HepG2 (cell line): ENCODE results near the gene B3GNT9. TPM values are rescaled to one million over a fixed set of nuclear protein-coding genes. Genes with fewer than 3 reads are reported as not detected.

Experiments used
- DNMT1 ChIP-seq: sonication (generic); formaldehyde crosslinking; IDR thresholded peaks from 2 replicates; pipeline ENCODE4 v1.5.1; 2020; ENCODE audit warnings: mild to moderate bottlenecking, missing genetic modification reagents
- MTA3 ChIP-seq: sonication (generic); formaldehyde crosslinking; IDR thresholded peaks from 2 replicates; pipeline ENCODE4 v1.4.0; 2020; ENCODE audit warnings: missing genetic modification reagents
- NR3C1 ChIP-seq: sonication (generic); formaldehyde crosslinking; IDR thresholded peaks from 2 replicates; pipeline ENCODE4 v1.4.0; 2020; ENCODE audit warnings: missing genetic modification reagents
- PLRG1 ChIP-seq: fragments of 450-650 bp; conservative IDR thresholded peaks from 2 replicates; pipeline ENCODE4 v1.6.1; 2016
- RELA ChIP-seq: sonication (generic); formaldehyde crosslinking; IDR thresholded peaks from 2 replicates; pipeline ENCODE4 v1.4.0; 2020; ENCODE audit warnings: missing genetic modification reagents
- SIN3B ChIP-seq: fragments of 150-350 bp; IDR thresholded peaks from 2 replicates; pipeline ENCODE4 v1.6.1; 2014; ENCODE audit warnings: low read length
- SIX4 ChIP-seq: sonication (generic); formaldehyde crosslinking; IDR thresholded peaks from 2 replicates; pipeline ENCODE4 v1.4.0; 2020; ENCODE audit warnings: missing genetic modification reagents
- SMARCC2 ChIP-seq: fragments of 450-650 bp; IDR thresholded peaks from 2 replicates; pipeline ENCODE4 v1.6.1; 2017; ENCODE audit warnings: antibody characterized with exemption, mild to moderate bottlenecking
- ZBTB1 ChIP-seq: sonication (generic); formaldehyde crosslinking; IDR thresholded peaks from 2 replicates; pipeline ENCODE4 v1.4.0; 2020; ENCODE audit warnings: missing genetic modification reagents, borderline replicate concordance
- ZBTB44 ChIP-seq: sonication (generic); formaldehyde crosslinking; IDR thresholded peaks from 2 replicates; pipeline ENCODE4 v1.4.0; 2020; ENCODE audit warnings: missing genetic modification reagents
- ZNF224 ChIP-seq: sonication (generic); formaldehyde crosslinking; IDR thresholded peaks from 2 replicates; pipeline ENCODE4 v1.5.0; 2020; ENCODE audit warnings: mild to moderate bottlenecking, missing genetic modification reagents
- ZNF333 ChIP-seq: sonication (generic); formaldehyde crosslinking; IDR thresholded peaks from 2 replicates; pipeline ENCODE4 v1.4.0; 2020; ENCODE audit warnings: mild to moderate bottlenecking, missing genetic modification reagents, borderline replicate concordance
- ZNF75D ChIP-seq: sonication (generic); formaldehyde crosslinking; IDR thresholded peaks from 2 replicates; pipeline ENCODE4 v1.8.1; 2023; ENCODE audit warnings: missing genetic modification reagents, mild to moderate bottlenecking, borderline replicate concordance
- ZNF773 ChIP-seq: sonication (generic); formaldehyde crosslinking; IDR thresholded peaks from 2 replicates; pipeline ENCODE4 v1.4.0; 2020; ENCODE audit warnings: missing genetic modification reagents, borderline replicate concordance
- ZNF777 ChIP-seq: sonication (generic); formaldehyde crosslinking; IDR thresholded peaks from 2 replicates; pipeline ENCODE4 v1.4.0; 2020; ENCODE audit warnings: missing genetic modification reagents
- ZNF841 ChIP-seq: sonication (generic); formaldehyde crosslinking; IDR thresholded peaks from 2 replicates; pipeline ENCODE4 v1.8.1; 2023; ENCODE audit warnings: missing genetic modification reagents, borderline replicate concordance
- ZNF891 ChIP-seq: sonication (generic); formaldehyde crosslinking; IDR thresholded peaks from 2 replicates; pipeline ENCODE4 v1.5.0; 2020; ENCODE audit warnings: mild to moderate bottlenecking, missing genetic modification reagents
- polyA plus RNA-seq, 8 experiments: library from polyadenylated mRNA; depleted of rRNA in 3 of 8; stranded (reverse) in 7 of 8; unstranded in 1 of 8; fragments of >200 nt; fragmentation: Illumina TruSeq in 4 of 8; extraction: Trizol in 4 of 8; gene quantifications; 2 replicates each; pipeline versions ENCODE4 v1.2.1 to v1.2.3, GENCODE V29; 2011 to 2016; ENCODE audit warnings: low read depth in 4 of 8, missing spikeins in 1 of 8, mixed read lengths in 1 of 8; ENCODE audit not compliant: insufficient read depth in 1 of 8
- total RNA-seq, 5 experiments: library from RNA; depleted of rRNA; stranded (reverse); fragments of >200 nt; fragmentation: Illumina TruSeq; extraction: Trizol; gene quantifications; 2 replicates each; pipeline ENCODE4 v1.2.3, GENCODE V29; 2016; ENCODE audit warnings: low read depth in 1 of 5
- TF ChIP-seq, protein P1 (sequence below): sonication (generic); formaldehyde crosslinking; IDR thresholded peaks from 2 replicates; pipeline ENCODE4 v1.4.0; 2020; ENCODE audit warnings: missing genetic modification reagents
- TF ChIP-seq, protein P2 (sequence below): sonication (generic); formaldehyde crosslinking; IDR thresholded peaks from 2 replicates; pipeline ENCODE4 v1.5.0; 2020; ENCODE audit warnings: mild to moderate bottlenecking, missing genetic modification reagents, borderline replicate concordance

The B3GNT9 gene
- total and polyA plus RNA-seq, 2 of the 13 experiments (the other 11 are each of a cell fraction or from before 2014, with no cell fraction given): 1.5 to 3.1 TPM

DNA sequence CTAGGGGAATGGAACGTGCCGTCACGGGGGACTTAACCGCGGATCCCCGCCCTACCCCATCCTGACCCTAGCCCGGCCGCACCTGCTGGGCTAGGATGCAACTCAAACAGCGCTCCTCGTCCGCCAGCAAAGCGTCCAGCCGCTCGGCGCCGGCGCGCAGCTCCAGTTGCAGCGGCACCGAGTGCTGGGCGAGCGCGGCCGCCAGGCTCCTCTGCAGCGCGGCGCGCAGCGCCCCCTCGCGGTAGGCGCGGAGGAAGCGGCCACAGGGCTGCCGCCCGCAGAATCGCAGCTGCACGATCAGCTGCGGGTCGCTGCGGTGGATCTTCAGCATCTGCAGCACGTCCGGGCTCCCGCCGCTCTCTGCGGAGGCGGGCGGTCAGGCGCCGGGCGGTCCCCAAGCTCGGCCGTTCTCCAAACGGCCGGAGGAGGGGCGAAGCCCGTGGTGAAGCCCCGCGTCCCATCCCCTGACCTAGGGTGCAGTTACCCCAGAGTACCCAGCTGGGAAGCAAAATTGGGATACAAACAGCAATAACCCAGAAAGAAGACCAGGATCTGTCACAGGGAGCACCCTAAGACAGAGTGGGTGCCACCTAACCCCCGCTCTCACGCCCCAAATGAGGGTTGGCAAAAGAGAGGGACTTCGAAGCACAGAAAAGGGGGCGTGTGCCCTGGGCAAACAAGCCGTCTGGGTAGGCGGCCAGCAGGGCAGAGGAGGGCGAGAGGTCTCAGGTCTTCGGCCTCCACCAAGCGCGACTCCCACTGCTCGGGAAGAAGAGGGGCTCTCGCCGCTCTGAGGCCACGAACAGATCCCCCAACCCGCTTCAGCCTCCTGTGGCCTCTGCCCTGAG, 4.7 kb upstream of the B3GNT9 start (continued):
- TF ChIP-seq, protein P1, sequence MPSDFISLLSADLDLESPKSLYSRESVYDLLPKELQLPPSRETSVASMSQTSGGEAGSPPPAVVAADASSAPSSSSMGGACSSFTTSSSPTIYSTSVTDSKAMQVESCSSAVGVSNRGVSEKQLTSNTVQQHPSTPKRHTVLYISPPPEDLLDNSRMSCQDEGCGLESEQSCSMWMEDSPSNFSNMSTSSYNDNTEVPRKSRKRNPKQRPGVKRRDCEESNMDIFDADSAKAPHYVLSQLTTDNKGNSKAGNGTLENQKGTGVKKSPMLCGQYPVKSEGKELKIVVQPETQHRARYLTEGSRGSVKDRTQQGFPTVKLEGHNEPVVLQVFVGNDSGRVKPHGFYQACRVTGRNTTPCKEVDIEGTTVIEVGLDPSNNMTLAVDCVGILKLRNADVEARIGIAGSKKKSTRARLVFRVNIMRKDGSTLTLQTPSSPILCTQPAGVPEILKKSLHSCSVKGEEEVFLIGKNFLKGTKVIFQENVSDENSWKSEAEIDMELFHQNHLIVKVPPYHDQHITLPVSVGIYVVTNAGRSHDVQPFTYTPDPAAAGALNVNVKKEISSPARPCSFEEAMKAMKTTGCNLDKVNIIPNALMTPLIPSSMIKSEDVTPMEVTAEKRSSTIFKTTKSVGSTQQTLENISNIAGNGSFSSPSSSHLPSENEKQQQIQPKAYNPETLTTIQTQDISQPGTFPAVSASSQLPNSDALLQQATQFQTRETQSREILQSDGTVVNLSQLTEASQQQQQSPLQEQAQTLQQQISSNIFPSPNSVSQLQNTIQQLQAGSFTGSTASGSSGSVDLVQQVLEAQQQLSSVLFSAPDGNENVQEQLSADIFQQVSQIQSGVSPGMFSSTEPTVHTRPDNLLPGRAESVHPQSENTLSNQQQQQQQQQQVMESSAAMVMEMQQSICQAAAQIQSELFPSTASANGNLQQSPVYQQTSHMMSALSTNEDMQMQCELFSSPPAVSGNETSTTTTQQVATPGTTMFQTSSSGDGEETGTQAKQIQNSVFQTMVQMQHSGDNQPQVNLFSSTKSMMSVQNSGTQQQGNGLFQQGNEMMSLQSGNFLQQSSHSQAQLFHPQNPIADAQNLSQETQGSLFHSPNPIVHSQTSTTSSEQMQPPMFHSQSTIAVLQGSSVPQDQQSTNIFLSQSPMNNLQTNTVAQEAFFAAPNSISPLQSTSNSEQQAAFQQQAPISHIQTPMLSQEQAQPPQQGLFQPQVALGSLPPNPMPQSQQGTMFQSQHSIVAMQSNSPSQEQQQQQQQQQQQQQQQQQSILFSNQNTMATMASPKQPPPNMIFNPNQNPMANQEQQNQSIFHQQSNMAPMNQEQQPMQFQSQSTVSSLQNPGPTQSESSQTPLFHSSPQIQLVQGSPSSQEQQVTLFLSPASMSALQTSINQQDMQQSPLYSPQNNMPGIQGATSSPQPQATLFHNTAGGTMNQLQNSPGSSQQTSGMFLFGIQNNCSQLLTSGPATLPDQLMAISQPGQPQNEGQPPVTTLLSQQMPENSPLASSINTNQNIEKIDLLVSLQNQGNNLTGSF (CRISPR knock-in tag): 0 out of 2 replicates have a peak, but pooled peaks have one; percentile 49
- TF ChIP-seq NR3C1 (CRISPR knock-in tag) (no peak), ZNF773 (CRISPR knock-in tag) (peak; percentile 63; the same call in 1 of the 2 replicates), ZBTB1 (no peak), PLRG1 (no peak), ZNF75D (CRISPR knock-in tag) (no peak), DNMT1 (CRISPR knock-in tag) (peak; percentile 97), ZBTB44 (CRISPR knock-in tag) (0 out of 2 replicates have a peak, but pooled peaks have one; percentile 37), SIX4 (CRISPR knock-in tag) (peak; percentile 32; the same call in 1 of the 2 replicates), RELA (peak; percentile 64; the same call in 1 of the 2 replicates), ZNF333 (CRISPR knock-in tag) (no peak; the same call in 1 of the 2 replicates), MTA3 (no peak), ZNF891 (CRISPR knock-in tag) (no peak), ZNF777 (CRISPR knock-in tag) (peak; percentile 60; the same call in 1 of the 2 replicates), SIN3B (no peak), ZNF841 (CRISPR knock-in tag) (no peak), SMARCC2 (no peak), ZNF224 (CRISPR knock-in tag) (no peak)
- TF ChIP-seq, protein P2, sequence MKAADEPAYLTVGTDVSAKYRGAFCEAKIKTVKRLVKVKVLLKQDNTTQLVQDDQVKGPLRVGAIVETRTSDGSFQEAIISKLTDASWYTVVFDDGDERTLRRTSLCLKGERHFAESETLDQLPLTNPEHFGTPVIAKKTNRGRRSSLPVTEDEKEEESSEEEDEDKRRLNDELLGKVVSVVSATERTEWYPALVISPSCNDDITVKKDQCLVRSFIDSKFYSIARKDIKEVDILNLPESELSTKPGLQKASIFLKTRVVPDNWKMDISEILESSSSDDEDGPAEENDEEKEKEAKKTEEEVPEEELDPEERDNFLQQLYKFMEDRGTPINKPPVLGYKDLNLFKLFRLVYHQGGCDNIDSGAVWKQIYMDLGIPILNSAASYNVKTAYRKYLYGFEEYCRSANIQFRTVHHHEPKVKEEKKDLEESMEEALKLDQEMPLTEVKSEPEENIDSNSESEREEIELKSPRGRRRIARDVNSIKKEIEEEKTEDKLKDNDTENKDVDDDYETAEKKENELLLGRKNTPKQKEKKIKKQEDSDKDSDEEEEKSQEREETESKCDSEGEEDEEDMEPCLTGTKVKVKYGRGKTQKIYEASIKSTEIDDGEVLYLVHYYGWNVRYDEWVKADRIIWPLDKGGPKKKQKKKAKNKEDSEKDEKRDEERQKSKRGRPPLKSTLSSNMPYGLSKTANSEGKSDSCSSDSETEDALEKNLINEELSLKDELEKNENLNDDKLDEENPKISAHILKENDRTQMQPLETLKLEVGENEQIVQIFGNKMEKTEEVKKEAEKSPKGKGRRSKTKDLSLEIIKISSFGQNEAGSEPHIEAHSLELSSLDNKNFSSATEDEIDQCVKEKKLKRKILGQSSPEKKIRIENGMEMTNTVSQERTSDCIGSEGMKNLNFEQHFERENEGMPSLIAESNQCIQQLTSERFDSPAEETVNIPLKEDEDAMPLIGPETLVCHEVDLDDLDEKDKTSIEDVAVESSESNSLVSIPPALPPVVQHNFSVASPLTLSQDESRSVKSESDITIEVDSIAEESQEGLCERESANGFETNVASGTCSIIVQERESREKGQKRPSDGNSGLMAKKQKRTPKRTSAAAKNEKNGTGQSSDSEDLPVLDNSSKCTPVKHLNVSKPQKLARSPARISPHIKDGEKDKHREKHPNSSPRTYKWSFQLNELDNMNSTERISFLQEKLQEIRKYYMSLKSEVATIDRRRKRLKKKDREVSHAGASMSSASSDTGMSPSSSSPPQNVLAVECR (CRISPR knock-in tag): peak; percentile 67; the same call in 1 of the 2 replicates
